ENCODE data around the gene PLXND1.
"Not testable (repeated sequence)": the region's sequence is repeated elsewhere in the genome, so short reads cannot be mapped to it uniquely, and the experiment has no call there.

The PLXND1 gene

GRCh38 chr3:129549805-129550204 lies 56.7 kb downstream of the PLXND1 start:
- DNase-seq (ENCODE audit: low read depth, low spot score): no peak

GRCh38 chr3:129549006-129549800 lies 57.3 kb downstream of the PLXND1 start:
- no peak for DNase-seq (ENCODE audit: low read depth, low spot score)

DNA sequence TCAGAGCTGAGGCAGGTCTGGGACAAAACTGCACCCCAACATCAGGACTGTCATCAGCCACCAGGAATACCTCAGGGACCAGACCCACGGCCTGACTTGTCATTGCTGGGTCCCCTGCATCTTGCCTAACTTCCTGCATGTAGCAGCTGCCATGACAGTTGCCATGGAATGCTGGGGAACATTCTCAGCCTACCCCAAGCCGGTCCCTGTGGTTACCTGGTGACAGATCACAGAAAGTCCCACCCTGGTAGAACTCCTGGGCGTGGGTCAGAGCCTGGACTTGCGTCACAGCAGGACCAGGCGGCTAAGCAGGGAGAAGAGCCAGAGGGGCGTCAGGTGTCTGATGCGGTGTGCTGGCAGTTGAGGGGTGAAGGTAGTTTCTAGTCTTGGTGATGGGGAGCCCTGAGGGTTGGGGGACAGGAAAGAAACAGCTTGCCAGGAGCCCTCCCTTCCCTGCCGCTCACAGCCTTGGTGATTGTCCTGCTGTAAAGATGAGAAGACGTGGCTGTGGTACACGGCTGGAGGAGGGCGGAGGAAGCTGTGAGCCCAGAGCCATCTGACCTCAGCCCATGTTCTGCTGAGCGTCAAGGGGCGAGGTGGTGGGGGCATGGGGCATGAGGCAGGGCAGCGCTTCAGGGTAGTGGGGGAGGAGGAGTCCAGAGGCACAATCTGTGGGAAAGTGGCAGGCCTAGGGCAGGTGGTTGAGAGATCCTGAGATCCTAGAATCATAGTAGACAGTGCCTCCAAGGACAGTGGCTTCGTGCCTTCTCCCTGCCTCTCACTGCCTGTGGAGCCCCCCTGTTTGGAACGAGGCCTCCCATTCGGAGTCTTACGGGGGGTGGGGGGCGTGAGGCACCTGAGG lies 58.1 kb downstream of the PLXND1 start:
- DNase-seq (ENCODE audit: low read depth, low spot score): no peak

GRCh38 chr3:129547241-129547640 lies 59.2 kb downstream of the PLXND1 start:
- DNase-seq (ENCODE audit: low read depth, low spot score): no peak

- DNase-seq (ENCODE audit: low read depth, low spot score): not testable (repeated sequence)
These were observed 60.5 kb downstream of the PLXND1 start for GRCh38 chr3:129545951-129546350.

- DNase-seq (ENCODE audit: low read depth, low spot score): no peak
These were observed 62.5 kb downstream of the PLXND1 start for GRCh38 chr3:129543999-129544398.

DNA sequence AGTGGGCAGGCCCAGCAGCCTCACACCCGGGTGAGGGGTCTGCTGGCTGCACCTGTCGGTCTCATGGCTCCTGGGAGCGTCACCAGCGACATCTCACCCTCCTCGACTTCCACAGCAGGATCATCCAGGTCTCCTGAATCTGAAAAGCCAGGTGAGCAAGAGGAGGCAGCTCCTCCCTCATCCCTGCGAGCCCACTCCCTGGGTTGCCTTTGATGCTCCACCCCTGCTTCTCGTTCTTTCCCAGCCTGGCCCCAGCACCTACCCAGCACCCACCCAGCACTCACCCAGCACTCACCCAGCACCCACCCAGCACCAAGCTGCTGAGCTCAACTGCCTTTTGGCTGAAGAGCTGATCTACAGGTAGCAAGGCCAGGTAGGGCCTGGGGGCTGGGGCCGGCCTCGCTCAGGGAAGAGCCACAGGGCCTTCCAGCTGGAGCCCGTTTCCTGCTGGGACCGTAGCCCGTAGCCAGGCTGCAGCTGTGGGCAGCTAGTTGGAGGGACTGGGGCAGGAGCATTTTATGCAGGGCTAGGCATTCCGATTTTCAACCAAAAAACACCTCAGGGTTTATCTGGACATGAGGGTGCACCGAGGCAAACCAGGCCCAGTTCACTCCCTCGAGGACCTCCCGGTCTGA lies 63.2 kb downstream of the PLXND1 start, which contains the start of gene H1-8:
Gene H1-8 (plus strand): TSS at position 20 of the 635 bp plus-strand sequence. CDS start 44 bp downstream, at position 64.
- no peak for DNase-seq (ENCODE audit: low read depth, low spot score)

- no peak for DNase-seq (ENCODE audit: low read depth, low spot score)
These were observed 63.7 kb downstream of the PLXND1 start for GRCh38 chr3:129542747-129543146.

DNA sequence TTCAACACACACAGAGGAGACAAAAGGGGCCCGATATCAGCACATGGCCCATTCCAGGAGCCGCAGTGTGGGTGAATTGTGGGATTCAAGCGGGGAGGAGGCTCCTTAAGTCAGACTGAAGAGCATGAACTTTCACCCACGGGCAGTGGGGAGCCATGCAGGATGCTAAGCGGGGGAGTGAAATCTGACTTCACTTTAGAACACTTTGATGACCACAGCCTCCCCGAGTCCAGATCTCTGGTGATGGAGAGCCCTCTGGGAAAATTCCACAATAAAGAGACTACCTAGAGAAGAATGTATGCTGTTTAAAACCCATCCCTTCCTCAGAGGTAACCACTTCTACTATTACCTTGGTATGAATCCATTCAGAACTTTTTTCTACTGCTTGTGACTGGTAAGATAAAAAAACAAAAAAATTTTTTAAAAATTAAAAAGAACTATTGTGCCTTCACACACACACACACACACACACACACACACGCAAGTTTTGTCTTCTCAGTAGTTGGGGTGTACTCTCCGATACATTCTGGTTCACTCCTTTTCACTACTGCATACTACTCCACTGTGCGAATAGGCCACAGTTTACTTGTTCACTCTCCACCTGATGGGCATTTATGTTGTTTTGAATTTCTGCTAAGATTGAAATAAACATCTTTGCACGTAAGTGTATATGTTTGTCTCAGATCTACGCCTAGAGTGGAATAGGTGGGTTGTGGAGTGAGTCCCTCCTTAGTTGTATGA lies 65.5 kb downstream of the PLXND1 start:
- no peak for DNase-seq (ENCODE audit: low read depth, low spot score)

DNA sequence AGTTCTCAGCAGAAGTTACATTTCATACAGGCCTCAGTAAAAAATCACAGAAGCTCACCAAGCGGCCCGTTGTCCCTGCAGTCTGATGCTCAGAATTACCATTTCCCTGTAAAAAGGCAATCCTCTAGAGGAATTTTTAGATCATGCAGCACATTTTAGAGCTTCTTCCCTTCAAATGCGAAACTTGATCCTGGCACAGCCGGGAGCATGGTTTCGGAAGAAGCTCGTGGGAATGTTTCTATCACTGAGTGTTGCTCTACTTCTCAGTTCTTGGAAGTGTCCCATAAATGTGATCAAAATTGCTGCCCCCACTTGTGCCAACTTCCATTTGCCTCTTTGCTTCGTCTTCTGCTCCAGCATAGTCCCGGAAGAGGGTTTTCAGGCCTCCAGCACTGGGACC lies 67.3 kb downstream of the PLXND1 start:
- DNase-seq (ENCODE audit: low read depth, low spot score): no peak

- DNase-seq (ENCODE audit: low read depth, low spot score): no peak
These were observed 69.7 kb downstream of the PLXND1 start for GRCh38 chr3:129536804-129537203.

- DNase-seq (ENCODE audit: low read depth, low spot score): no peak
These were observed 70.2 kb downstream of the PLXND1 start for GRCh38 chr3:129536374-129536667.

DNA sequence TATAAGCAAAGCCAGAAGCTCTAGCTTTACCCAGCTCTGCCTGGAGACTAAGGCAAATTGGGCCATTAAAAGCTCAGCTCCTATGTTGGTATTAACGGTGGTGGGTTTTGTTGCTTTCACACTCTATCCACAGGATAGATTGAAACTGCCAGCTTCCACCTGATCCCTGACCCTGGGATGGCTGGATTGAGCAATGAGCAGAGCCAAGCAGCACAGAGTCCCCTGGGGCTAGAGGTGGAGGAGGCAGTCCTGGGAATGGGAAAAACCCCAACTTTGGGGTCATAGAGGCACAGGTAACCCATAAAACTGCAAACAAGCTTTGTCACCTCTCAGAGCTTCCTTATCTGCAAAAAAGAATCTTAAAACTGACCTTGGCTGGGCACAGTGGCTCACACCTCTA lies 71.4 kb downstream of the PLXND1 start:
- DNase-seq (ENCODE audit: low read depth, low spot score): no peak

DNA sequence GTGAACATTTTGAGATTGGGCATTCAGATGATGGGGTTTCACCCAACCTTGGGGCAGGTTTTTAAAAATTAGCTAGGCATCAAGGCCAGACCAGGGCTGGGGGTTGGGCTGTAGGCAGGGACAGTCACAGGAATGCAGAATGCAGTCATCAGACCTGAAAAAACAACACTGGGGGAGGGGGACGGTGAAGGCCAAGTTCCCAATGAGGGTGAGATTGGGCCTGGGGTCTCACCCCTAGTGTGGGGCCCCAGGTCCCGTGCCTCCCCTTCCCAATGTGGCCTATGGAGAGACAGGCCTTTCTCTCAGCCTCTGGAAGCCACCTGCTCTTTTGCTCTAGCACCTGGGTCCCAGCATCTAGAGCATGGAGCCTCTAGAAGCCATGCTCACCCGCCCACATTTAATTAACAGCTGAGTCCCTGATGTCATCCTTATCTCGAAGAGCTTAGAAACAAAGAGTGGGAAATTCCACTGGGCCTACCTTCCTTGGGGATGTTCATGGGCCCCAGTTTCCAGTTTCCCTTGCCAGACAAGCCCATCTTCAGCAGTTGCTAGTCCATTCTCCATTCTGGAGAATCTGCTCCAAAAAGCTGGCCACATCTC lies 71.9 kb downstream of the PLXND1 start:
- no peak for DNase-seq (ENCODE audit: low read depth, low spot score)

GRCh38 chr3:129533406-129533805 lies 73.1 kb downstream of the PLXND1 start:
- no peak for DNase-seq (ENCODE audit: low read depth, low spot score)

DNA sequence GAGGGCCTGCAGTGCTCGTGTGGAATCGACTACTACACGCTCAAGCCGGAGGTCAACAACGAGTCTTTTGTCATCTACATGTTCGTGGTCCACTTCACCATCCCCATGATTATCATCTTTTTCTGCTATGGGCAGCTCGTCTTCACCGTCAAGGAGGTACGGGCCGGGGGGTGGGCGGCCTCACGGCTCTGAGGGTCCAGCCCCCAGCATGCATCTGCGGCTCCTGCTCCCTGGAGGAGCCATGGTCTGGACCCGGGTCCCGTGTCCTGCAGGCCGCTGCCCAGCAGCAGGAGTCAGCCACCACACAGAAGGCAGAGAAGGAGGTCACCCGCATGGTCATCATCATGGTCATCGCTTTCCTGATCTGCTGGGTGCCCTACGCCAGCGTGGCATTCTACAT lies 74.2 kb downstream of the PLXND1 start:
- DNase-seq (ENCODE audit: low read depth, low spot score): no peak

- no peak for DNase-seq (ENCODE audit: low read depth, low spot score)
These were observed 74.8 kb downstream of the PLXND1 start for GRCh38 chr3:129531699-129532098.

GRCh38 chr3:129530821-129531220 lies 75.7 kb downstream of the PLXND1 start:
- no peak for DNase-seq (ENCODE audit: low read depth, low spot score)

DNA sequence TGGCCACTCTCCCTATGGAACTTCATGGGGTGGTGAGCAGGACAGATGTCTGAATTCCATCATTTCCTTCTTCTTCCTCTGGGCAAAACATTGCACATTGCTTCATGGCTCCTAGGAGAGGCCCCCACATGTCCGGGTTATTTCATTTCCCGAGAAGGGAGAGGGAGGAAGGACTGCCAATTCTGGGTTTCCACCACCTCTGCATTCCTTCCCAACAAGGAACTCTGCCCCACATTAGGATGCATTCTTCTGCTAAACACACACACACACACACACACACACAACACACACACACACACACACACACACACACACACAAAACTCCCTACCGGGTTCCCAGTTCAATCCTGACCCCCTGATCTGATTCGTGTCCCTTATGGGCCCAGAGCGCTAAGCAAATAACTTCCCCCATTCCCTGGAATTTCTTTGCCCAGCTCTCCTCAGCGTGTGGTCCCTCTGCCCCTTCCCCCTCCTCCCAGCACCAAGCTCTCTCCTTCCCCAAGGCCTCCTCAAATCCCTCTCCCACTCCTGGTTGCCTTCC lies 76.2 kb downstream of the PLXND1 start:
- no peak for DNase-seq (ENCODE audit: low read depth, low spot score)

GRCh38 chr3:129529436-129530210 lies 76.9 kb downstream of the PLXND1 start:
- no peak for DNase-seq (ENCODE audit: low read depth, low spot score)

Data from brain pericyte (primary cell).